ENCODE measurements around the gene CDA.

Gene CDA

GRCh38 chr1:20590306-20590777 is 1.4 kb downstream of the CDA start:
- no peak for DNase-seq (ENCODE audit: extremely low spot score)
- CTCF ChIA-PET = interaction anchor here (0.6 to 1.3 kb wide), 3 partner anchors 14 to 46 kb away, joined by 3 to 8 read pairs (median 3); no protein-coding TSS in a partner anchor
- TF ChIP-seq FOXK2 (IDR thresholded peaks at IDR 0.05) = no peak
- no peak for TF ChIP-seq FOXA1 (IDR thresholded peaks at IDR 0.05)
- TF ChIP-seq LEF1 (IDR thresholded peaks at IDR 0.05; ENCODE audit: borderline replicate concordance) = no peak
- POLR2A ChIA-PET = interaction anchor here (2.2 kb wide), 1 partner anchor 43 kb away, joined by 11 read pairs; the partner anchor contains the start of gene PINK1

- TF ChIP-seq FOXA1 (IDR thresholded peaks at IDR 0.05) (no peak), ZNF384 (IDR thresholded peaks at IDR 0.05) (no peak), FOXM1 (IDR thresholded peaks at IDR 0.05; ENCODE audit: borderline replicate concordance) (no peak), ELF4 (IDR thresholded peaks at IDR 0.05) (no peak), ARNT (IDR thresholded peaks at IDR 0.05) (no peak), L3MBTL2 (conservative IDR thresholded peaks at IDR 0.05) (no peak), FOXK2 (IDR thresholded peaks at IDR 0.05) (no peak), NFRKB (IDR thresholded peaks at IDR 0.05) (no peak), HDGF (IDR thresholded peaks at IDR 0.05; ENCODE audit: borderline replicate concordance) (no peak), BHLHE40 (IDR thresholded peaks at IDR 0.05; ENCODE audit: borderline replicate concordance) (no peak), SP1 (IDR thresholded peaks at IDR 0.05) (no peak), TARDBP (IDR thresholded peaks at IDR 0.05) (no peak), CTBP1 (IDR thresholded peaks at IDR 0.05; ENCODE audit: borderline replicate concordance) (no peak), SUZ12 (IDR thresholded peaks at IDR 0.05) (no peak), PKNOX1 (IDR thresholded peaks at IDR 0.05) (no peak), LEF1 (IDR thresholded peaks at IDR 0.05; ENCODE audit: borderline replicate concordance) (no peak)
- ChIA-PET CTCF (interaction anchor here (0.9 kb wide), 1 partner anchor 40 kb away, joined by 3 read pairs; no protein-coding TSS in a partner anchor), POLR2A (no interaction called here)
- DNase-seq (ENCODE audit: extremely low spot score) = no peak
Measured at GRCh38 chr1:20593756-20594155, 4.9 kb downstream of the CDA start.

- ChIA-PET POLR2A (interaction anchor here (1.5 kb wide), 1 partner anchor 39 kb away, joined by 4 read pairs; no protein-coding TSS in a partner anchor), CTCF (no interaction called here)
- no peak for TF ChIP-seq TARDBP (IDR thresholded peaks at IDR 0.05)
- no peak for TF ChIP-seq HDGF (IDR thresholded peaks at IDR 0.05; ENCODE audit: borderline replicate concordance)
- TF ChIP-seq ELF4 (IDR thresholded peaks at IDR 0.05) = no peak
- TF ChIP-seq ARNT (IDR thresholded peaks at IDR 0.05) = no peak
- no peak for TF ChIP-seq SUZ12 (IDR thresholded peaks at IDR 0.05)
- TF ChIP-seq LEF1 (IDR thresholded peaks at IDR 0.05; ENCODE audit: borderline replicate concordance) = no peak
- no peak for TF ChIP-seq SP1 (IDR thresholded peaks at IDR 0.05)
- no peak for TF ChIP-seq FOXM1 (IDR thresholded peaks at IDR 0.05; ENCODE audit: borderline replicate concordance)
- no peak for TF ChIP-seq FOXK2 (IDR thresholded peaks at IDR 0.05)
- TF ChIP-seq BHLHE40 (IDR thresholded peaks at IDR 0.05; ENCODE audit: borderline replicate concordance) = no peak
- TF ChIP-seq L3MBTL2 (conservative IDR thresholded peaks at IDR 0.05) = no peak
- TF ChIP-seq CTBP1 (IDR thresholded peaks at IDR 0.05; ENCODE audit: borderline replicate concordance) = no peak
- no peak for TF ChIP-seq FOXA1 (IDR thresholded peaks at IDR 0.05)
- TF ChIP-seq NFRKB (IDR thresholded peaks at IDR 0.05) = no peak
- no peak for TF ChIP-seq PKNOX1 (IDR thresholded peaks at IDR 0.05)
- DNase-seq (ENCODE audit: extremely low spot score) = no peak
Measured at GRCh38 chr1:20594746-20595145, 5.8 kb downstream of the CDA start.

- ChIA-PET CTCF (interaction anchor here (1.0 kb wide), 1 partner anchor 37 kb away, joined by 6 read pairs; the partner anchor contains the start of gene PINK1), POLR2A (no interaction called here)
- DNase-seq (ENCODE audit: extremely low spot score) = no peak
- TF ChIP-seq NFRKB (IDR thresholded peaks at IDR 0.05) (no peak), FOXK2 (IDR thresholded peaks at IDR 0.05) (no peak), CTBP1 (IDR thresholded peaks at IDR 0.05; ENCODE audit: borderline replicate concordance) (no peak), L3MBTL2 (conservative IDR thresholded peaks at IDR 0.05) (no peak; the same call in 1 of the 2 replicates), HDGF (IDR thresholded peaks at IDR 0.05; ENCODE audit: borderline replicate concordance) (no peak), SUZ12 (IDR thresholded peaks at IDR 0.05) (no peak), BHLHE40 (IDR thresholded peaks at IDR 0.05; ENCODE audit: borderline replicate concordance) (no peak), SP1 (IDR thresholded peaks at IDR 0.05) (no peak), FOXM1 (IDR thresholded peaks at IDR 0.05; ENCODE audit: borderline replicate concordance) (no peak), PKNOX1 (IDR thresholded peaks at IDR 0.05) (no peak), FOXA1 (IDR thresholded peaks at IDR 0.05) (no peak), ARNT (IDR thresholded peaks at IDR 0.05) (no peak), TARDBP (IDR thresholded peaks at IDR 0.05) (no peak), ZNF384 (IDR thresholded peaks at IDR 0.05) (no peak), LEF1 (IDR thresholded peaks at IDR 0.05; ENCODE audit: borderline replicate concordance) (no peak), ELF4 (IDR thresholded peaks at IDR 0.05) (no peak)
Measured at GRCh38 chr1:20596106-20596505, 7.2 kb downstream of the CDA start.

GRCh38 chr1:20597650-20598049 is 8.8 kb downstream of the CDA start:
- DNase-seq (ENCODE audit: extremely low spot score) = no peak
- ChIA-PET POLR2A (no interaction called here), CTCF (interaction anchor here (0.6 to 0.7 kb wide), 2 partner anchors 76 to 403 kb away, joined by 4 to 10 read pairs; no protein-coding TSS in a partner anchor)
- TF ChIP-seq SP1 (IDR thresholded peaks at IDR 0.05) (no peak), L3MBTL2 (conservative IDR thresholded peaks at IDR 0.05) (no peak), ARNT (IDR thresholded peaks at IDR 0.05) (no peak), FOXA1 (IDR thresholded peaks at IDR 0.05) (no peak), TARDBP (IDR thresholded peaks at IDR 0.05) (no peak), ZNF384 (IDR thresholded peaks at IDR 0.05) (no peak), LEF1 (IDR thresholded peaks at IDR 0.05; ENCODE audit: borderline replicate concordance) (no peak), FOXM1 (IDR thresholded peaks at IDR 0.05; ENCODE audit: borderline replicate concordance) (no peak), ELF4 (IDR thresholded peaks at IDR 0.05) (no peak), HDGF (IDR thresholded peaks at IDR 0.05; ENCODE audit: borderline replicate concordance) (no peak), FOXK2 (IDR thresholded peaks at IDR 0.05) (no peak)

- ChIA-PET CTCF (interaction anchor here (0.6 kb wide), 1 partner anchor 43 kb away, joined by 3 read pairs; no protein-coding TSS in a partner anchor), POLR2A (no interaction called here)
- TF ChIP-seq ELF4 (IDR thresholded peaks at IDR 0.05) (no peak), FOXK2 (IDR thresholded peaks at IDR 0.05) (no peak), SP1 (IDR thresholded peaks at IDR 0.05) (no peak), PKNOX1 (IDR thresholded peaks at IDR 0.05) (no peak), BHLHE40 (IDR thresholded peaks at IDR 0.05; ENCODE audit: borderline replicate concordance) (no peak), SUZ12 (IDR thresholded peaks at IDR 0.05) (no peak), TARDBP (IDR thresholded peaks at IDR 0.05) (no peak), ARNT (IDR thresholded peaks at IDR 0.05) (no peak), FOXM1 (IDR thresholded peaks at IDR 0.05; ENCODE audit: borderline replicate concordance) (no peak), CTBP1 (IDR thresholded peaks at IDR 0.05; ENCODE audit: borderline replicate concordance) (no peak), FOXA1 (IDR thresholded peaks at IDR 0.05) (no peak)
- no peak for DNase-seq (ENCODE audit: extremely low spot score)
Measured at GRCh38 chr1:20600156-20600555, 11.3 kb downstream of the CDA start.

All from HEK293T (cell line).